Keratinocyte (primary cell): Measurements from ENCODE around the gene PEX10.

Experiments used
- EZH2 ChIP-seq: IDR thresholded peaks from one replicate; pipeline ENCODE4 v1.6.1; 2012; ENCODE audit warnings: inconsistent platforms, mild to moderate bottlenecking, low read length, moderate library complexity
- TF ChIP-seq, protein P1 (sequence below), 3 experiments: IDR thresholded peaks in 1 of 3; conservative IDR thresholded peaks in 1 of 3; optimal IDR thresholded peaks in 1 of 3; 2 replicates in 2 of 3; 3 replicates in 1 of 3; pipeline versions ENCODE3 to v1.5.1; 2011; ENCODE audit warnings: low read length in 3 of 3, mild to moderate bottlenecking in 3 of 3, moderate library complexity in 2 of 3, control low read depth in 1 of 3, inconsistent platforms in 1 of 3; ENCODE audit not compliant: insufficient read depth in 2 of 3; ENCODE audit errors: extremely low read depth in 1 of 3

- no peak for TF ChIP-seq EZH2
- TF ChIP-seq, protein P1, sequence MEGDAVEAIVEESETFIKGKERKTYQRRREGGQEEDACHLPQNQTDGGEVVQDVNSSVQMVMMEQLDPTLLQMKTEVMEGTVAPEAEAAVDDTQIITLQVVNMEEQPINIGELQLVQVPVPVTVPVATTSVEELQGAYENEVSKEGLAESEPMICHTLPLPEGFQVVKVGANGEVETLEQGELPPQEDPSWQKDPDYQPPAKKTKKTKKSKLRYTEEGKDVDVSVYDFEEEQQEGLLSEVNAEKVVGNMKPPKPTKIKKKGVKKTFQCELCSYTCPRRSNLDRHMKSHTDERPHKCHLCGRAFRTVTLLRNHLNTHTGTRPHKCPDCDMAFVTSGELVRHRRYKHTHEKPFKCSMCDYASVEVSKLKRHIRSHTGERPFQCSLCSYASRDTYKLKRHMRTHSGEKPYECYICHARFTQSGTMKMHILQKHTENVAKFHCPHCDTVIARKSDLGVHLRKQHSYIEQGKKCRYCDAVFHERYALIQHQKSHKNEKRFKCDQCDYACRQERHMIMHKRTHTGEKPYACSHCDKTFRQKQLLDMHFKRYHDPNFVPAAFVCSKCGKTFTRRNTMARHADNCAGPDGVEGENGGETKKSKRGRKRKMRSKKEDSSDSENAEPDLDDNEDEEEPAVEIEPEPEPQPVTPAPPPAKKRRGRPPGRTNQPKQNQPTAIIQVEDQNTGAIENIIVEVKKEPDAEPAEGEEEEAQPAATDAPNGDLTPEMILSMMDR (optimal IDR thresholded peaks at IDR 0.05 in 1 of 3, IDR thresholded peaks at IDR 0.05 in 1 of 3, conservative IDR thresholded peaks at IDR 0.05 in 1 of 3; ENCODE audit: extremely low read depth in 1 of 3, insufficient read depth in 2 of 3, low read length in 3 of 3) = no peak
Measured at GRCh38 chr1:2413495-2414296, 1.3 kb upstream of the PEX10 start.
